Esophagus muscularis mucosa (tissue), 3 donors: Measurements from ENCODE around the gene PARD6G.
"Not testable (repeated sequence)": the region's sequence is repeated elsewhere in the genome, so short reads cannot be mapped to it uniquely, and the experiment has no call there.

ENCODE experiments used
- POLR2A ChIP-seq: fragments of 450-650 bp; IDR thresholded peaks from one replicate; pipeline ENCODE4 v1.6.1; 2017; ENCODE audit warnings: antibody characterized with exemption, moderate library complexity, mild to moderate bottlenecking, low read depth
- TF ChIP-seq, protein P1 (sequence below), 3 experiments: fragments of 200-600 bp in 2 of 3; fragments of 450-650 bp in 1 of 3; sonication (generic) in 2 of 3; IDR thresholded peaks; one replicate each; pipeline ENCODE4 v1.5.1; 2017 to 2019; ENCODE audit warnings: antibody characterized with exemption in 3 of 3, mild to moderate bottlenecking in 2 of 3, moderate library complexity in 1 of 3

DNA sequence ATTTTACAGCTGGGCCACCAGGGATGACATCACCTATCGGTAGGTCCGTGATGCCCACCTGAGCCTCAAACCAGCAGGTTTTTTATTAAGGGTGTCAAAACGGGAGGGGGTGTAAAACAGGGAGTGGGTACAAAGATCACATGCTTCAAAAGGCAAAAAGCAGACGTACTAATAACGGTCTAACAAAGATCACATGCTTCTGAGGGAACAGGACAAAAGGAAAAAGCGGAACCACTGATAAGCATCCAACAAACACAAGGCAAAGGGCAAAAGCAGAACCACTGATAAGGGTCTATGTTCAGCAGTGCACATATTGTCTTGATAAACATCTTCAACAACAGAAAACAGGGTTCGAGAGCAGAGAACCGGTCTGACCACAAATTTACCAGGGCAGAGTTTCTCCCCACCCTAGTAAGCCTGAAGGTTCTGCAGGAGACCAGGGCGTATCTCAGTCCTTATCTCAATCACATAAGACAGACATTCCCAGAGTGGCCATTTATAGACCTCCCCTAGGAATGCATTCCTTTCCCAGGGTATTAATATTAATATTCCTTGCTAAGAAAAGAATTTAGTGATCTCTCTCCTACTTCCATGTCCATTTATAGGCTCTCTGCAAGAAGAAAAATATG lies 82.5 kb downstream of the PARD6G start:
- TF ChIP-seq, protein P1, sequence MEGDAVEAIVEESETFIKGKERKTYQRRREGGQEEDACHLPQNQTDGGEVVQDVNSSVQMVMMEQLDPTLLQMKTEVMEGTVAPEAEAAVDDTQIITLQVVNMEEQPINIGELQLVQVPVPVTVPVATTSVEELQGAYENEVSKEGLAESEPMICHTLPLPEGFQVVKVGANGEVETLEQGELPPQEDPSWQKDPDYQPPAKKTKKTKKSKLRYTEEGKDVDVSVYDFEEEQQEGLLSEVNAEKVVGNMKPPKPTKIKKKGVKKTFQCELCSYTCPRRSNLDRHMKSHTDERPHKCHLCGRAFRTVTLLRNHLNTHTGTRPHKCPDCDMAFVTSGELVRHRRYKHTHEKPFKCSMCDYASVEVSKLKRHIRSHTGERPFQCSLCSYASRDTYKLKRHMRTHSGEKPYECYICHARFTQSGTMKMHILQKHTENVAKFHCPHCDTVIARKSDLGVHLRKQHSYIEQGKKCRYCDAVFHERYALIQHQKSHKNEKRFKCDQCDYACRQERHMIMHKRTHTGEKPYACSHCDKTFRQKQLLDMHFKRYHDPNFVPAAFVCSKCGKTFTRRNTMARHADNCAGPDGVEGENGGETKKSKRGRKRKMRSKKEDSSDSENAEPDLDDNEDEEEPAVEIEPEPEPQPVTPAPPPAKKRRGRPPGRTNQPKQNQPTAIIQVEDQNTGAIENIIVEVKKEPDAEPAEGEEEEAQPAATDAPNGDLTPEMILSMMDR (IDR thresholded peaks at IDR 0.05) = not testable (repeated sequence)
- TF ChIP-seq POLR2A = not testable (repeated sequence)
